NCI-H2196 treated with DMSO at 0.1 percent for 48 hours (cell line): ENCODE measurements around the gene THADA.
"Not testable (repeated sequence)": the region's sequence is repeated elsewhere in the genome, so short reads cannot be mapped to it uniquely, and the experiment has no call there.

Source experiments
- DNase-seq: peaks from one replicate; lab custom pipeline; 2025; ENCODE audit not compliant: unreplicated experiment; lab: John Stamatoyannopoulos, UW

Gene THADA

DNA sequence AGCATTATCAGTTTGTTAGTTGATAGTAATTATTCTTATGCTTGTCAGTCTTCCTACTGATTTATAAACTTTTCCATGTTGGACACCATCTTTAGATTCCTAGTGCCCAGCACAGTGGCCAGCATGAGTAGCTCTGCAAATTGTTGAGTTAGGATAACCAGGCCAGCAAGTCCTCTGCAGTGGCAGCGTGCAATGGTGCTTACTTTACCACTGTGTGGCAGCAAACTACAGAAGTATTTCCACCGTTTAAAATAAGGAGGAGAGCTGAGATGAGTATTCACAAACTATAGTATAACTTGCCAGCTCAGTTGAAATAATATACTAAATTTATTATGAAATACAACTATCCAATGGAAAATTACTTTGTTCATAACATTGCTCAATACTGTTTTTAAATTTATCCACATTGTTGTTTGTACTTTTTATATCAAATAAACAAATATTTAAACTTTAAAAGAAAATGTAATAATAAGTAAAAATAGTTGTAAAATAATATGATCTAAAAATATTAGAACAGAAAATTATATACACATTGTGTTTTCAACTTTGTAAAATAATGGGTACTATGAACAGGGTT is 9.3 kb upstream of the THADA start:
- peak; percentile 58 for DNase-seq

DNA sequence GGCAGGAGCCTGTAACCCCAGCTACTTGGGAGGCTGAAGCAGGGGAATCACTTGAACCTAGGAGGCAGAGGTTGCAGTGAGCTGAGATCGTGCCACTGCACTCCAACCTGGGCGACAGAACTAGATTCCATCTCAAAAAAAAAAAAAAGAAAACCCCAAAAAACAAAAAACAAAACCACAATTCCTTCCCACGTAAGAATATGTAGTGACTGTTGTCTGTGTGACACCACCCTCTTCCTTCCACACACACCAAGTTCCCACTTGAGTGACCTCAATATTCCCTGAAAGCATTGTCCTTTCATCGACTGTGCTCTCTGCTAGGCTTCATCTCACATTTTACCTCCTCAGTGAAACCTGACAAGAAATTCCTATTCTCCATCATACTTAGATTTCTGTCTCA is 8.8 kb upstream of the THADA start:
- DNase-seq: no peak

DNA sequence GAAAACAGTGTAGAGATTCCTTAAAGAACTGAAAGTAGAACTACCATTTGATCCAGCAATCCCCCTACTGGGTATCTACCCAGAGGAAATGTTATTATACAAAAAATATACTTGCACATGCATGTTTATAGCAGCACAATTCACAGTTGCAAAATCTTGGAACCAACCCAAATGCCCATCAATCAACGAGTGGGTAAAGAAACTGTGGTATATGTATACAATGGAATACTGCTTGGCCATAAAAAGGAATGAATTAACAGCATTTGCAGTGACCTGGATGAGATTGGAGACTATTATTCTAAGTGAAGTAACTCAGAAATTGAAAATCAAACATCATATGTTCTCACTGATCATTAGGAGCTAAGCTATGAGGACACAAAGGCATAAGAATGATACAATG is 4.8 kb upstream of the THADA start:
- not testable (repeated sequence) for DNase-seq

DNA sequence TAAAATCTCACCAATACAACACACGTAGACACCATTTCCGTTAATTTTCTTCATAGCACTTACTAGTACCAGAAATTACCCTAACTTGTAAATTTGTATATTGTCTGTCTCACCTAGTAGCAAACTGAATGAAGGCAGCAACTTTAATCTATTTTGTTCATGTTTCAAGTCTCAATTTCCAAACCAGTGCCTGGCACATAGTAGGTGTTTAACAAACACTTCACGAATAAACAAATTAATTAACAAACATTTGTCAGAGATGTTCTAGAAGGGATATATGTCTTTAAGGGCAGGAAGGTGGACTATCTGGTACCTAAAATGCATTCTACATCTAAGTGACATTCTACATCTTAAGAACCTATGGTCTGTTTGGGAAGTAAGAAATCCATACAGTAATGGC is 963 bp downstream of the THADA start:
- DNase-seq: no peak

DNA sequence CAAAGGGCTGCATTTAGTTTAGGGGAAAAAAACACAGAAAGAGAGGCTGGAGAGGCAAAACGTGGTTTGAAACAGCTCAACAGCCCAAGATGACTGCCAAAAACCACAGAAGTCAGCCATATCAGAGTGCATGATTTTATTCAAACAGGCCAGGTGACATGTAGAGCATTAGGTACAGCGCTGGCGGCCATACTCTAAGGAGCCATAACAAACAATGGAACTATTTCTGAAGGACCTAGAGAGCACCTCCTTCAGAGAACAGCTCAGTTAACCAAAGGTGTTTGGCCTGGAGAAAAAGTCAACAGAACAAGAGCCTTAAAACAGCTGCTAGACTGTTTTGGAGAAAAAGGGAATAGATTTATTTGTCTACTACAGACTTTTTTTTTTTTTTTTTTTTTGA is 2.6 kb downstream of the THADA start:
- DNase-seq: no peak

DNA sequence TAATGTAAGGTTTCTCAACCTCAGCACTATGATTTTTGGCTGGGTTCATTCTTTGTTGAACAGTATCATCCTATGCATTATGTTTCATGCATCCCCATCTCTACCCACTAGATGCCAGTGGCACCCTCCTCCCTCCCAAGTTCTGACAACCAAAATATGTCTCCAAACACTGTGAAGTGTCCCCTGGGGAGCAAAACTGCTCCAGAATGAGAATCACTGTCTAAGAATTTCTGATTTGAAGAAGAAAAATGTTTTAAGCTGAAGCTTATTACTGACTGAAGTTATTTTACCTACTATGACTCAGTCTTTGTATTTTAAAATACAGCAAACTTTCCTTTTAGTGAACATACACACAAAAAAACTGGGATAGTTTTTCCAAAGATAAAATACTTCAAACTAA is 3.4 kb downstream of the THADA start:
- DNase-seq: no peak

DNA sequence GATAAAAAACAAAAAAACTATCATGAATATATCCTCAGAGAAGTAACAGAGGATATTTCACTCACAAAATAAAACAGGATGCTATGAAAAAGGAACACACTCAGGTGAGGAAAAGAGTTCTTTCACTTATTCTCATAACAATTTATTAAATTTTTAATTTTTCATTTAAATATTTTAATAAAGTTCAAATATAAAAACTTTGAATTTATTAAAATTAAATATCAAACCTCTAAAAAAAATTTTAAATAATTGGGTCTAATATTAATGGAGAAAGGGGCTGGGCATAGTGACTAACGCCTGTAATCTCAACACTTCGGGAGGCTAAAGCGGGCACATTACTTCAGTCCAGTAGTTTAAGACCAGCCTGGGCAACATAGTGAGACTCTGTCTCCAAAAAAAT is 10.1 kb downstream of the THADA start:
- DNase-seq: no peak

DNA sequence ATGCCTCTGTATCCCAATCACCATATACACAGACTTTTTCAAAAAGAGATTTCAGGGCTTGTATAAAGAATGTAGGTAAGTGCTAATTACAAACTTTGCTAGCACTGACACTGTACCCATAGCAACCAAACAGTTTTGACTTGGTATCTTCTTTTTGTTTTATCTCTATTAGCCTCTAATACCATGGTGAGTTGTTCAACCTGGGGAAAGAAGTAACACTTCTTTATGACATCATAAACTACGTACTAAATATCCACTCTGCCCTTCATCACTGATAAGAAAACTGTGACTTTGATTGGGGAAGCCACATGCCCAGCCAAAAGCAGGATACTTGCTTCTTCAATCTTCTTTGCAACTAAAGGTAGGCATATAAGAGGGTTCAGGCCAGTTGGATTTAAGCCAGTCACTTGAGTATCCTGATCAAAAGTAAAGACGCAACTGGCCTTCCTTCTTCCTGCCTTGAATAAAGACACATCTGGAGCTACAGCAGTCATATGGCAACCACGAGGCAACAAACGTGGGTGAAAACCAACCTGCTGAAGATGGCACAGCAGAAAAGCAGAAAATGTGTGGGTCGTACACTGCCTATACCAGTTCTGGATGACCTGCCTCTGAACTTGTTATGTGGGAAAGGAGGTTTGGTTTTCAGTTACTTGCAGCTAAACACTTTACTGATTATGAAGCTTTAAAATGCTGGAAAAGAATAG is 16.4 kb downstream of the THADA start:
- no peak for DNase-seq

DNA sequence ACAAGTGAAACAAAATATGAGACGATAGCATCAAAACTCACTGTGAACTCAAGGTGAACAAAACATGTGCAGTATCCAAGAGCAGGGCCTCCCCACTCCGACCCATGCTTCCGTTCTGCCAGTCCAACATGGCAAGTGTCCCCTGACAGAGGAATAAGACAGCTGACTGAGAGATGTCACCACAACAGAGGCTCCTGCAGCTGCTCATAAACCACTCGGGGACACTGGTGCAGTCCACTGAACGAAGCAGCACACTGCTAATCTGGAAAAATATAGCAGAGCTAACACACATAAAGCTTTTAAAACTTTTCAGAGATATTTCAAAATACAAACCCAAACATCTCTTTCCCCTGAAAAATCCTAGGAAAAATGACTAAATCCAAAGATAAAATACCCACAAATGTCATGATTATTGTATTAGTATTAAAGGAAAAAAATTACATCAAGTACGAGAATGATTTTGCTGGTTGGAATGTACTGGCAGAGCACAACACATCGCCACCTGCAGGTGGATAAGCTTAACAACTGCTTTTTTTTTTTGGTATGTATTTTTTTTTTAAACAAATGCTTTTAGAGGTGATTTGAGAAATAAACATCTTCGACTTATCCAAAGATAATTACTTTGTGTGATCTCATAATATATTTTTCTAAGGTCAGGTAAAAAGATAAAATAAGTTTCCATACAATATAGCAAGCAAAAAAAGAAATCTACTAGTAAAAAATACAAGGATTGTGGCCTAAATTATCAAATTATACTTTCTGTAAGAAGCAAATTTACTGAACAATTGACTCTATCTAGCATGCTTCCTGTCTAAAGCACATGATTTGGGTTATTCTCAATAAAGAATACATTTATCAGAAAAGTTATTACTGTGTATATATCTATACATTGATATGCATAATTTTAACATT is 18.6 kb downstream of the THADA start:
- DNase-seq: peak; percentile 25

DNA sequence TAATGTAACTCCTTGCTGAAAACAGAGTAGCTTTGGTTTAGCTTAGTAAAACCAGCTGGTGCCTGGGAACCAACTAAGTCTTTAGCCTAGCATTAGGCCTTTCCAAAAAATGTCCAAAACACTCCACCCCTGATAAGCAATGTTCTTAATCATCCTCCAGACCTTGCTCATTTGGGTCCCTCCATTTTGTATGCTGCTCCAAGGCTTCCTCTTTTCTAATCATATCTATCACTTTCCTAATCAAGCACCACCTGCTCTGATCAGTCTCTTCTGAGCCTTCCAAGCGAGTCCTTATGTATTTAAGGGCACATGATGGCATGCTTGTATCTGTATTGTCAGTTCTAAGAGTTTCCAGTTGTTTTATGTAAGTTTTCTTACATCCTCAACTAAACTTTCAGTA is 23.6 kb downstream of the THADA start:
- no peak for DNase-seq

DNA sequence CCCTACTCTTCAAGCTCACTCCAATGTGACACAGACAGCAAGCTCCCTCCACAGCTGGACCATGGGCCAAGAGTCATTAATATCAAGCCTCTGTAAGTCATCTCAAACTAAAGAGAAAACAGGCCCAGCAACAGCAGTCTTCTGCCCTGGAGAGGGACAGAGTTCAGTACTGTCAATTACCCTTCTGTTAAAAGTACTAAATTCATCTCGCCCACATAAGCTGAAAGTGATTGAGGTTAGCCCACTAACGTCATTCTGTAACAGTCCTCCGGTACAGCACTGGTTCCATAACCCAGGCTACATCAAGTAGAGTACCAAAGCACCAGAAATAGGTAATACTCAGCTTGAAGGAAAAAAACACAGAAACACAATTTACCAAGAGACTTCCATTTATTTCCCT is 25.9 kb downstream of the THADA start:
- DNase-seq: no peak

DNA sequence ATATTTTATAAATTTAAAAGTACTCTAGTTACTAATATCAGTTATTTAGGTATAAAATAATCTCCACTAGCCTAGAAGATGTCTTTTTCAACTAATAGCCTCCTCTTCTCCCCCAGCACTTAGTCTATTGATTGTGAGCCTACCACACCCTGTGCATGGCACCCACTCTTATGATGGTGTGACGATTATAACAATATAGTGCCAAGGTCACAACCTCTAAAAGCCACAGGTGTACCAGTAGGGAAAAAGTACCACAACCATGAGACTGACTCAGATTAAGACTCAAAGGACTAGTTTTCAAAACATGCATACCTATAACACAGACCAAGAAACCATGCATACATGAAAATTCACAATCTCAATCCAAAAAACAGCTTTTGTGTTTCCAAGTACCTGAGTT is 27.6 kb downstream of the THADA start:
- no peak for DNase-seq

DNA sequence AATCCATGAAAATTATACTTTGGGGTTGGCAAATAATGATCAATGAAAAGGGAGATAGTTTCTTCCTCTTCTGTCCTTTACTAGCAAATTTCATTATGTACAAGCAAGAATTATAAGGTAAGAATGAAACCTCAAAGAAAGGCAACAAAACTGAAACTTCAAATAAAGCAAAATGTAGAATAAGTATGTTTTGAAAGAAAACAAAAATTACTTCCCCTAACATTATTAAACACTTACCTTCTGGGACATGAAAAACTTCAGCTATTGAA is 29.4 kb downstream of the THADA start:
- no peak for DNase-seq

DNA sequence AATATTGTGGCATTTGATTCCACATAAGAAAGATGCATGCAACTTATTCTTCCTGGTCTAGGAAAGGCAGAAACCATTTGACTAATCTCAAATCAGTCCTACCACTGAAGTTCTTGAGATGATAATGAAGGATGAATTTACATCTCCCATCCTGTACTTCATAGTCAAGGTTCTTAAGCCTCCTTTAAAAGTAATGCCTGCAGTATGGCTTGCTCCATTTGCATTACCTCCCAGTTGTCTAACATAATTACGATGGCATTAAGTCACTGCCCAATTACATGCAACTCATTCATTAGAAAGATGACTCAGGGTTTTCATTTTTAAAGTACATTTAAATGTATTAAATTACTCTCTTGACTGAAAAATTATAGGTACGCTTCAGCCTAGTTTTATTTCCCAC is 32.2 kb downstream of the THADA start:
- no peak for DNase-seq

DNA sequence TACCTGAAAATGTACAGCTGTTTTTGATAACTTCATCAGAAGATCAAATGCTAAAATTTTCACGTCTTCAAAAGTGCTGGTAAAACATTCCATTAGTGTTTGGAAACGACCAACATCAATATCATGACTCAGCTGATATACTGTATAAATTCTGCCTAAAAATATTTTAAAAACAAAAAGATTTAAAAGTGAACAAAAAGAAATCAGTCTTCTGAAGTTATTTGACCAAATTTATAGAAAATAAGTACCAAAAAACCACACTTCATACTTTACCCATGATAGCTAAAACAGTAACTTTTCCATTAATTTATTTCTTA is 35.6 kb downstream of the THADA start:
- no peak for DNase-seq

DNA sequence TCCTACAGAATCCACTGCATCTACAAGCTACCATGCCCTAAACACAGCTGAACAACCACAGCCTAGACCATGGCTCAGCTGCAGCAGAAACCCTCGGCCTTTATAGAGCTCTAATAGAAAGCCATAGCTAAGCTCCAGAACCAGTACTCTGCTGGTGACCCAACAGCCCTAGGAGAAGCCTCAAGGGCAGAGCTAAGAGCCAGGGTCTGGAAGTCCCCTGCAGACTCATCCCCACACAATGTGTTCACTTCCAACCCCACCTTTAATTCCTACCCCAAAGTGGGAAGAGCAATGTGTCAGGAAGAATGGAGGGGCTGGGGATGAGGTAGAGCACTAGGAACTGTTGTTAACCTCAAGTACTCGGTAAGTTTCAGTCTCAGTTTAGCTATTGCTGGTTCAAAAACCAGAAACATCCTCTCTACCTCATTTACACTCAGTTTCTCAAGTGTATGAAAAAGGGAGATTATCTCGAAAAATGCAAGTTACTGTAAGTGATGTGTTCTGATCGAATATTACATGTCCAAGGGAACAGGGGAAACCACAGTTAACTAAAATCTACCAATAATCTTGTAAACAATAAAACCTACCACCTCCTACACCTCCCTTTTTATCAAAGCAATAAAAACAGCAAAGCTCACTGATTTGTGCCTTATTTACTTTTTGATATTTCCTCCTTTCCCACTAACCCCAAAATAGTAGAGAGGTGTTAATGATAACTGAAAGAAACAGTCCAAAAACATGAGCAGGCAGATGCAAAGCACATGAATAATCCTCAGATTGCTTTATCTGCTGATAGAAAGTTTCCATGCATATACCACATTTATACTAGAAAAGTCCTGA is 36.2 kb downstream of the THADA start:
- no peak for DNase-seq

DNA sequence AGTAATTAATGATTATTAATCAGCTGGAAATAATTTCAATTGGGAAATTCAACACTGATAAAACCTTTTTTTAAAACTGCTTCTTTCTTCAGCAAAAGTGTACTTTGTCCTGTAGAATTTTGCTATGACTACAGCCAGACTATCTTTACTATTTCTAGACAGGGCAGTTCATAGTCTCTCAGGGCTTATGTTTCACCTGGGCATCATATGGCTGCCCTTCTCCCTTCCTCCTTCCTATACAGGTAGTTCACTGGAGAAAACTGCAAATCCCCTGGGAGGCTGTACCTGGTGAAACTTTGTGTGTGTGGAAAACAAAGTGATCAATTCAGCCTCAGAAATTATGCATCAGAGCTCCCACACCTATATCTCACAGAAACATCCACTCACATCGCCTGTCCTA is 38.6 kb downstream of the THADA start:
- DNase-seq: no peak

DNA sequence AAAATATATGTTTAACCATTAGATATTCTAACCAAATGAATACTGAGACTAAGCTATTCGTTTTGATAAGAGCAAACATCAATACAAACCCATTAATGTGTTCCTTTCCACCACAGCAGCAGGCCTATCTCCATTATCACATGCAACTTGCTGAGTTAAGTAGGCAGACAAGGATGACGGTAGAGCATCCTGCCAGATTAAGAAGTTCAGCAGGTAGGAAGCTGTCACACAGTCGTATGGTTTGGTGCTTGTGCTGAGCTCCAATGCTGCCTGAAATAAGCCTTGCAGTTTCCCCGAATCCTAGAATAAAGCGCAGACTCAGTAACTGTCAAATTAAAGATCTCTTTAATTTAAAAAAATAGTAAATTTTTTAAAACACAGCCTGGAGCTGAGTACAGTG is 39.6 kb downstream of the THADA start:
- no peak for DNase-seq

DNA sequence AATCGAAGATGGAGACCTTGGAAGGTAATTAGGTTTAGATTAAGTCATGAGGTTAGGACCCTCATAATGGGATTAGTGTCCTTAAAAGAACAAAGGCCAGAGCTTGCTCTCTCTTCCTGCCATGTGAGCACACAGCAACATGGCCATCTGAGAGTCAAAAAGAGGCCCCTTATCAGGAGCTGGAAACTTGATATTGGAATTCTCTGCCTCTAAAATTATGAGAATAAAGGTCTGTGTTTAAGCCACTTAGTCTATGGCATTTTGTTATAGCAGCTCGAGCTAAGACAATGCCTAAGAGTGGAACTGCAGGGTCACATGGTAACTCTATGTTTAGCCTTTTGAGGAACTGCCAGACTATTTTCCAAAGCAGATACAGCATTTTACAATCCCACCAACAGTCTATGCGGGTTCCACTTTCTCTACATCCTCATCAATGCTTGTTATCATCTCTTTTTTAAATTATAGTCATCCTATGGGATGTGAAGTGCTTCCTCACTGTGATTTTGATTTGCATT is 42.4 kb downstream of the THADA start:
- no peak for DNase-seq

DNA sequence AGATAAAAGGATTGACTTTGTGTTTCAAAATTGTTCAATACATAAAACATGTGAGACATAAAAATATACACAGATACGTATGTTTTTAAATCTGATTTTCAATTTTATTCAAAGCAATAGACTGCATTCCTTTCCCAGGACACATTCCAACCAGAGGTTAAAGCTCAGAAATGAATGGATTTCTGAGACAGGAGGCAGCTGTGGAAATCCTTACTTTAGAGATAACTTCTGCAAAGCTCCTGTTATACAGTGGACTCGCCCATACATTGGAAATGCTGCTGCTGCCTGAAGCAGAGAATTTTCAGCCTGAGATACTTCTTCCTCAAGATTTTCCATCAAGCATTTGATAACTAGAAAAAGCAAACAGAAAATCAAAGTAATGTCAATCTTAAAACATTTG is 43.8 kb downstream of the THADA start:
- DNase-seq: no peak

DNA sequence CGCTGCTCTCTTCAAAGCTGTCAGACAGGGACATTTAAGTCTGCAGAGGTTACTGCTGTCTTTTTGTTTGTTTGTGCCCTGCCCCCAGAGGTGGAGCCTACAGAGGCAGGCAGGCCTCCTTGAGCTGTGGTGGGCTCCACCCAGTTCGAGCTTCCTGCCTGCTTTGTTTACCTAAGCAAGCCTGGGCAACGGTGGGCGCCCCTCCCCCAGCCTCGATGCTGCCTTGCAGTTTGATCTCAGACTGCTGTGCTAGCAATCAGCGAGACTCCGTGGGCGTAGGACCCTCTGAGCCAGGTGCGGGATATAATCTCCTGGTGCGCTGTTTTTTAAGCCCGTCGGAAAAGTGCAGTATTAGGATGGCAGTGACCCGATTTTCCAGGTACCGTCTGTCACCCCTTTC is 47.5 kb downstream of the THADA start:
- DNase-seq: not testable (repeated sequence)
